Loucy (cell line): Measurements from ENCODE around the gene HS3ST2.

Experiments
- EZH2phosphoT487 ChIP-seq: fragments of 200-600 bp; IDR thresholded peaks from 2 replicates; pipeline ENCODE4 v1.6.1; 2018; ENCODE audit warnings: antibody characterized with exemption, mild to moderate bottlenecking, moderate library complexity, borderline replicate concordance
- TF ChIP-seq, protein P1 (sequence below): fragments of 200-600 bp; sonication (generic); conservative IDR thresholded peaks from 2 replicates; pipeline ENCODE4 v1.5.1; 2014; ENCODE audit warnings: mild to moderate bottlenecking, antibody characterized with exemption, low read length

DNA sequence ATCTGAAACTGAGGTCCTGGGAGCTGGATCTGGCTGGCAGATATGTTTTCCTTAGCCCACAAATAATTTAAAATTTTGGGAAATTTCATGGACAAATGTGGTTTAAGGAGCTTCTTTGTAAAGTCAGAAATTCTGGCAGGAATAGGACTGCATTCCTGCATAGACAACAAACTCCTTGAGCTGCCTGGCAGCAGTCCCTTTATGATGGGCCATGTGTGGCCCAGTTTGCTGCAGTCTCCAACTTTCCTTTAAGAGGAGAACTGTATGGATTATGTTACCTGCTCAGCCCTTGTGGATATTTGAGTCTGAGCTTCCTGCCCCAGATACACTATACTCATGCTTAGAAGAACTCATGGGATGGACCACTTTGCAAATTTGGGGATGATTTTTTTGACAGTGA is 48.5 kb upstream of the HS3ST2 start:
- TF ChIP-seq, protein P1, sequence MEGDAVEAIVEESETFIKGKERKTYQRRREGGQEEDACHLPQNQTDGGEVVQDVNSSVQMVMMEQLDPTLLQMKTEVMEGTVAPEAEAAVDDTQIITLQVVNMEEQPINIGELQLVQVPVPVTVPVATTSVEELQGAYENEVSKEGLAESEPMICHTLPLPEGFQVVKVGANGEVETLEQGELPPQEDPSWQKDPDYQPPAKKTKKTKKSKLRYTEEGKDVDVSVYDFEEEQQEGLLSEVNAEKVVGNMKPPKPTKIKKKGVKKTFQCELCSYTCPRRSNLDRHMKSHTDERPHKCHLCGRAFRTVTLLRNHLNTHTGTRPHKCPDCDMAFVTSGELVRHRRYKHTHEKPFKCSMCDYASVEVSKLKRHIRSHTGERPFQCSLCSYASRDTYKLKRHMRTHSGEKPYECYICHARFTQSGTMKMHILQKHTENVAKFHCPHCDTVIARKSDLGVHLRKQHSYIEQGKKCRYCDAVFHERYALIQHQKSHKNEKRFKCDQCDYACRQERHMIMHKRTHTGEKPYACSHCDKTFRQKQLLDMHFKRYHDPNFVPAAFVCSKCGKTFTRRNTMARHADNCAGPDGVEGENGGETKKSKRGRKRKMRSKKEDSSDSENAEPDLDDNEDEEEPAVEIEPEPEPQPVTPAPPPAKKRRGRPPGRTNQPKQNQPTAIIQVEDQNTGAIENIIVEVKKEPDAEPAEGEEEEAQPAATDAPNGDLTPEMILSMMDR: no peak
- no peak for TF ChIP-seq EZH2phosphoT487
